ENCODE results near the gene CADM1.

- TF ChIP-seq CTCF (conservative IDR thresholded peaks at IDR 0.05; ENCODE audit: low read length): no peak
- no peak for TF ChIP-seq EZH2phosphoT487 (IDR thresholded peaks at IDR 0.05; ENCODE audit: borderline replicate concordance, low read depth, low read length)
These were observed 162.1 kb downstream of the CADM1 start for GRCh38 chr11:115342142-115342541.
